ENCODE data around the gene SMARCA1.
A peak's percentile ranks its signal among the peaks of the same experiment; 100 is the strongest.

SMARCA1 gene

GRCh38 chrX:129553619-129554288, 30.5 kb upstream of the SMARCA1 start:
- no peak for DNase-seq (ENCODE audit: low read depth)
- H3K9me3 ChIP-seq (ENCODE audit: control insufficient read depth, low read length), result no peaks in the 10 kb centered on the region
- H3K27me3 ChIP-seq (replicated peaks; ENCODE audit: control insufficient read depth, insufficient read depth, low read length), result peaks cover 12% of the 10 kb centered on the region
- no peak overlapping the region for H3K4me3 ChIP-seq (ENCODE audit: low read length)
- H3K9ac ChIP-seq (ENCODE audit: low read length), result no peak overlapping the region
- peaks cover 45% of the 10 kb centered on the region for H3K36me3 ChIP-seq (ENCODE audit: control insufficient read depth, insufficient read depth, low read length, severe bottlenecking)
- H3K4me1 ChIP-seq (ENCODE audit: control insufficient read depth, insufficient read depth, low read length), result no peaks in the 10 kb centered on the region

GRCh38 chrX:129549124-129549523, 25.8 kb upstream of the SMARCA1 start:
- DNase-seq (ENCODE audit: low read depth), result no peak
- no peaks in the 10 kb centered on the region for H3K9me3 ChIP-seq (ENCODE audit: control insufficient read depth, low read length)
- H3K9ac ChIP-seq (ENCODE audit: low read length), result no peak overlapping the region
- H3K27me3 ChIP-seq (replicated peaks; ENCODE audit: control insufficient read depth, insufficient read depth, low read length), result peaks cover 8% of the 10 kb centered on the region
- peaks cover 5% of the 10 kb centered on the region for H3K4me1 ChIP-seq (ENCODE audit: control insufficient read depth, insufficient read depth, low read length)
- H3K36me3 ChIP-seq (ENCODE audit: control insufficient read depth, insufficient read depth, low read length, severe bottlenecking), result peaks cover 30% of the 10 kb centered on the region
- no peak overlapping the region for H3K4me3 ChIP-seq (ENCODE audit: low read length)

GRCh38 chrX:129545408-129545807, 22.1 kb upstream of the SMARCA1 start:
- peaks cover 19% of the 10 kb centered on the region for H3K36me3 ChIP-seq (ENCODE audit: control insufficient read depth, insufficient read depth, low read length, severe bottlenecking)
- H3K9ac ChIP-seq (ENCODE audit: low read length), result no peak overlapping the region
- no peak overlapping the region for H3K4me3 ChIP-seq (ENCODE audit: low read length)
- H3K27me3 ChIP-seq (replicated peaks; ENCODE audit: control insufficient read depth, insufficient read depth, low read length), result peaks cover 4% of the 10 kb centered on the region
- no peaks in the 10 kb centered on the region for H3K9me3 ChIP-seq (ENCODE audit: control insufficient read depth, low read length)
- H3K4me1 ChIP-seq (ENCODE audit: control insufficient read depth, insufficient read depth, low read length), result peaks cover 14% of the 10 kb centered on the region
- no peak for DNase-seq (ENCODE audit: low read depth)

- Histone ChIP-seq H3K4me3 (ENCODE audit: low read length) (no peak overlapping the region), H3K27me3 (replicated peaks; ENCODE audit: control insufficient read depth, insufficient read depth, low read length) (peaks cover 4% of the 10 kb centered on the region), H3K9me3 (ENCODE audit: control insufficient read depth, low read length) (no peaks in the 10 kb centered on the region), H3K9ac (ENCODE audit: low read length) (no peak overlapping the region), H3K4me1 (ENCODE audit: control insufficient read depth, insufficient read depth, low read length) (peaks cover 14% of the 10 kb centered on the region), H3K36me3 (ENCODE audit: control insufficient read depth, insufficient read depth, low read length, severe bottlenecking) (peaks cover 15% of the 10 kb centered on the region)
- DNase-seq (ENCODE audit: low read depth), result no peak
Observed at GRCh38 chrX:129544780-129545179, 21.5 kb upstream of the SMARCA1 start.

GRCh38 chrX:129540722-129541184, 17.5 kb upstream of the SMARCA1 start:
- H3K36me3 ChIP-seq (ENCODE audit: control insufficient read depth, insufficient read depth, low read length, severe bottlenecking), result no peaks in the 10 kb centered on the region
- peak; percentile 23 for DNase-seq (ENCODE audit: low read depth)
- peaks cover 8% of the 10 kb centered on the region for H3K27me3 ChIP-seq (replicated peaks; ENCODE audit: control insufficient read depth, insufficient read depth, low read length)
- H3K9me3 ChIP-seq (ENCODE audit: control insufficient read depth, low read length), result no peaks in the 10 kb centered on the region
- H3K4me3 ChIP-seq (ENCODE audit: low read length), result peak overlapping the region; percentile 88
- peaks cover 14% of the 10 kb centered on the region for H3K4me1 ChIP-seq (ENCODE audit: control insufficient read depth, insufficient read depth, low read length)
- H3K9ac ChIP-seq (ENCODE audit: low read length), result peak overlapping the region; percentile 86

GRCh38 chrX:129540068-129540653, 16.9 kb upstream of the SMARCA1 start, which contains the start of gene OCRL:
Gene OCRL (plus strand): TSS chrX:129540259. CDS start chrX:129540440, 181 bp downstream.
- H3K9ac ChIP-seq (ENCODE audit: low read length), result peak within 1 kb of the TSS; percentile 86
- H3K36me3 ChIP-seq (ENCODE audit: control insufficient read depth, insufficient read depth, low read length, severe bottlenecking), result no peaks in the 10 kb centered on the region
- H3K4me3 ChIP-seq (ENCODE audit: low read length), result peak within 1 kb of the TSS; percentile 88

GRCh38 chrX:129534816-129535578, 11.7 kb upstream of the SMARCA1 start:
- DNase-seq (ENCODE audit: low read depth), result peak; percentile 38
- peaks cover 7% of the 10 kb centered on the region for H3K27me3 ChIP-seq (replicated peaks; ENCODE audit: control insufficient read depth, insufficient read depth, low read length)
- H3K9me3 ChIP-seq (ENCODE audit: control insufficient read depth, low read length), result no peaks in the 10 kb centered on the region
- no peaks in the 10 kb centered on the region for H3K4me1 ChIP-seq (ENCODE audit: control insufficient read depth, insufficient read depth, low read length)
- H3K4me3 ChIP-seq (ENCODE audit: low read length), result no peak overlapping the region
- no peak overlapping the region for H3K9ac ChIP-seq (ENCODE audit: low read length)
- H3K36me3 ChIP-seq (ENCODE audit: control insufficient read depth, insufficient read depth, low read length, severe bottlenecking), result no peaks in the 10 kb centered on the region

More at GRCh38 chrX:129540068-129540653, 16.9 kb upstream of the SMARCA1 start, which contains the start of gene OCRL:
- Histone ChIP-seq H3K4me1 (ENCODE audit: control insufficient read depth, insufficient read depth, low read length) (peaks cover 13% of the 10 kb centered on the region), H3K9me3 (ENCODE audit: control insufficient read depth, low read length) (no peaks in the 10 kb centered on the region), H3K27me3 (replicated peaks; ENCODE audit: control insufficient read depth, insufficient read depth, low read length) (peaks cover 8% of the 10 kb centered on the region)
- peak; percentile 80 for DNase-seq (ENCODE audit: low read depth)

- Histone ChIP-seq H3K36me3 (ENCODE audit: control insufficient read depth, insufficient read depth, low read length, severe bottlenecking) (no peaks in the 10 kb centered on the region), H3K9ac (ENCODE audit: low read length) (no peak overlapping the region), H3K4me3 (ENCODE audit: low read length) (no peak overlapping the region), H3K27me3 (replicated peaks; ENCODE audit: control insufficient read depth, insufficient read depth, low read length) (peaks cover 3% of the 10 kb centered on the region), H3K4me1 (ENCODE audit: control insufficient read depth, insufficient read depth, low read length) (no peaks in the 10 kb centered on the region), H3K9me3 (ENCODE audit: control insufficient read depth, low read length) (no peaks in the 10 kb centered on the region)
- DNase-seq (ENCODE audit: low read depth), result no peak
Observed at GRCh38 chrX:129531132-129531531, 7.8 kb upstream of the SMARCA1 start.

- no peaks in the 10 kb centered on the region for H3K36me3 ChIP-seq (ENCODE audit: control insufficient read depth, insufficient read depth, low read length, severe bottlenecking)
- H3K4me1 ChIP-seq (ENCODE audit: control insufficient read depth, insufficient read depth, low read length), result no peaks in the 10 kb centered on the region
- DNase-seq (ENCODE audit: low read depth), result no peak
- peaks cover 3% of the 10 kb centered on the region for H3K27me3 ChIP-seq (replicated peaks; ENCODE audit: control insufficient read depth, insufficient read depth, low read length)
- no peak overlapping the region for H3K4me3 ChIP-seq (ENCODE audit: low read length)
- no peak overlapping the region for H3K9ac ChIP-seq (ENCODE audit: low read length)
- H3K9me3 ChIP-seq (ENCODE audit: control insufficient read depth, low read length), result no peaks in the 10 kb centered on the region
Observed at GRCh38 chrX:129530410-129530809, 7.1 kb upstream of the SMARCA1 start.

- DNase-seq (ENCODE audit: low read depth), result peak; percentile 57
- no peaks in the 10 kb centered on the region for H3K4me1 ChIP-seq (ENCODE audit: control insufficient read depth, insufficient read depth, low read length)
- peaks cover 3% of the 10 kb centered on the region for H3K27me3 ChIP-seq (replicated peaks; ENCODE audit: control insufficient read depth, insufficient read depth, low read length)
- no peak overlapping the region for H3K9ac ChIP-seq (ENCODE audit: low read length)
- H3K9me3 ChIP-seq (ENCODE audit: control insufficient read depth, low read length), result no peaks in the 10 kb centered on the region
- H3K36me3 ChIP-seq (ENCODE audit: control insufficient read depth, insufficient read depth, low read length, severe bottlenecking), result no peaks in the 10 kb centered on the region
- H3K4me3 ChIP-seq (ENCODE audit: low read length), result no peak overlapping the region
Observed at GRCh38 chrX:129529685-129530281, 6.5 kb upstream of the SMARCA1 start.

- no peak for DNase-seq (ENCODE audit: low read depth)
Observed at GRCh38 chrX:129525896-129526295, 2.6 kb upstream of the SMARCA1 start.

More at GRCh38 chrX:129525896-129526295, 2.6 kb upstream of the SMARCA1 start:
- Histone ChIP-seq H3K9me3 (ENCODE audit: control insufficient read depth, low read length) (no peaks in the 10 kb centered on the region), H3K4me1 (ENCODE audit: control insufficient read depth, insufficient read depth, low read length) (no peaks in the 10 kb centered on the region), H3K27me3 (replicated peaks; ENCODE audit: control insufficient read depth, insufficient read depth, low read length) (no peaks in the 10 kb centered on the region), H3K4me3 (ENCODE audit: low read length) (no peak overlapping the region), H3K9ac (ENCODE audit: low read length) (no peak overlapping the region), H3K36me3 (ENCODE audit: control insufficient read depth, insufficient read depth, low read length, severe bottlenecking) (no peaks in the 10 kb centered on the region)
